SU-DHL-6 (cell line): ENCODE measurements around the gene DCTN1.

Experiments used
- CTCF ChIP-seq: fragments of 200-600 bp; sonication (generic); IDR thresholded peaks from one replicate; pipeline ENCODE4 v1.5.1; 2017; ENCODE audit warnings: antibody characterized with exemption, mild to moderate bottlenecking, low read length, moderate library complexity; ENCODE audit not compliant: insufficient read depth, poor library complexity, severe bottlenecking
- EZH2phosphoT487 ChIP-seq: fragments of 200-600 bp; sonication (generic), shearing (Covaris generic); conservative IDR thresholded peaks from 2 replicates; pipeline ENCODE4 v1.6.1; 2018; ENCODE audit warnings: mild to moderate bottlenecking, antibody characterized with exemption, low read length, moderate library complexity, mixed read lengths

- TF ChIP-seq CTCF (no peak), EZH2phosphoT487 (no peak)
These were observed at the start of gene DCTN1 for GRCh38 chr2:74379851-74380789.
